ENCODE results near the gene KLC1.

DNA sequence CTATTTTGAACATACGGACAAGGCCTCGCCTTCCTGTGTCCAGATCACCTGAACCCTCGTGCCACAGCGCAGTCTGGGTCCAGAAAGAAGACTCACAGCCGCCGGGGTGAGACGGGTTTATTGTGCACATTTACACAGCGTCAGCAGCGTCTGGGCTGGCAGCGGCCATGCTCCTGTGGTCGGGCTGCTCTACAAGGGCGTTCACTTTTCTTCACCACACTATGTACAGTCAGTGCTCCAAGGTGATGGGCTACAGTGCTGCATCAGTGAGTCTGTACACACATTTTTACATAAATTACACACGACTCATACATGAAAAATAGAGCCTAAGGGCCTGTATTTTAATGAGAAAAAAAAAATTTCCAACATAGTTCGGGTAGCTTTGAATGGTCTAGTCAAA, 104.6 kb downstream of the KLC1 start:
- no peak for TF ChIP-seq CTCF (IDR thresholded peaks at IDR 0.05)
- no peak for TF ChIP-seq POLR2A (IDR thresholded peaks at IDR 0.05)
